CD4-positive, alpha-beta T cell treated with Interleukin-15 for 4 hours (primary cell): Measurements from ENCODE around the gene MME.
"Not testable (repeated sequence)": the region's sequence is repeated elsewhere in the genome, so short reads cannot be mapped to it uniquely, and the experiment has no call there.

Experiments used
- DNase-seq: peaks from one replicate; pipeline ENCODE4 v3.0.0-alpha.2; 2020; ENCODE audit warnings: low spot score

The MME gene

GRCh38 chr3:155084567-155084966 is 4.4 kb downstream of the MME start:
- DNase-seq: no peak

DNA sequence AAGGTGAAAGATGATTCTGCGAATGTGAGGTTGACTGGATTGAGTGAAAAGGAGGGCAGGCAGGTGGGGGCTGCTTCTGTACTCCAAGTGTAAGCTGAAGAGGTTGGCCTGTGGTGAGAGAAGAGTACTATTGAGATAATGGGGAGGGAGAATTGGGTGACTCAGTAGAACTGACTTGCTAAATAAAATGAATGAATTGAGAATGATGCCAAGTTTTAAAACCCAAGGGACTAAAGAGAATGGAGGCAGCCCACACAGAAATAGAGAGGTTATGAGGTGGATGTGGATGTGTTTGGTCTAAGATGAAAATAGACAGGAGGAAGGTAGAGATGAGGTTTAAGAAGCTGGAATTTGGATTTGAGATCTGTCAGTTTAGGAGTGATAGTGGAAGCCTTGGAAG is 5.9 kb downstream of the MME start:
- no peak for DNase-seq

GRCh38 chr3:155088706-155089345 is 8.7 kb downstream of the MME start:
- no peak for DNase-seq

- no peak for DNase-seq
These were observed 9.4 kb downstream of the MME start for GRCh38 chr3:155089495-155089894.

GRCh38 chr3:155093261-155093660 is 13.1 kb downstream of the MME start:
- DNase-seq: no peak

GRCh38 chr3:155096303-155097008 is 16.3 kb downstream of the MME start:
- DNase-seq: no peak

DNA sequence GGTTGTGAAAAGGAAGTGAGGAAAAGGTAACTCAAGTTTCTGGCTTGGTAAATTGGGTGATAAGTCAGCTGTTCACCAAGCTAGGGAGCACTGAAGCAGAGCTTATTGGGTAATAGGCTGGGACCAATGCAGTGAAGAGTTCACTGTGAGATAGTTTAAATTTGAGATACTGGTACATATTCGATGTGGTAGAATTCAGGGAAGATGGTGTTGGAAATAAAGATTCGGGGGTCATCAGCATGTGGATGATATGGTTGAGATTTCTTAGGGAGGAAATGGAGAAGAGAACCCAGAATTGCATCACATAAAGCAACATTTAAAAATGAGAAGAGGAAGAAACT is 16.9 kb downstream of the MME start:
- no peak for DNase-seq

DNA sequence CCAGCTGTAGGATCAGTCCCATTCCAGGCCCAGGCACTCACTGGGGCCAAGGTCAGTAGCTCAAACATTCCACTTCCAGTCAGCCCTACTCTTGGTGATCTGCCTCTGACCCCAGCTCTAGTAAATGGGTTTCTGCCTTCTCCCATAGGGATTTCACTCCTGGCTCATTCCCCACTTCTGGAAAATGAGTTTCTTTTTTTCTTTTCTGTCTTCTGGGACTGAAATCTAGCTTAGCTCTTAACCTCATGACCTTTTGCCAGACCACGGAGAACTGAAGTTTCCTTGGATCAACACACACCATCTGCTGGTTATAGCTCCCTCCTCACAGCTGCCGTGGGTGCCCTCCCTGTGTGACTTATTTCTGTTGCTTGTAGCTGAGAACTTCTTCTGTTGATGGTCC is 21.3 kb downstream of the MME start:
- no peak for DNase-seq

DNA sequence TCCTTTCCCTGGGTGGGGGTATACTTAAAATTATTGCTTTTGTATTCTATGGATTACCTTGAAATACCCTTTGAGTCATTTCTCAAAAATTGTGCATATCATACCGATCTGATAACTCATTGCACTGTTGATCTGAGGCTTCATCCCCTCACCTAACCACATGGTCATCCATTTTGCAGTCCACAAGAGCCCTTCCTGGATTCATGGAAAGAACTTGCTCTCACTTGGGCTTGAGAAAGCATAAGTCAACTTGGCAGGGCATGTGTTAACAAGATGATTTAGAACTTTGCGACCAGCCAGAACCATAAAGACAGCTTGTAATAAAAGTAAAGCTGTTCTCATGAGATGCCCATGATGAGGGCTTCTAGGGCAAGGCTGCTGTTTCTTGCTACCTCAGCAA is 22.2 kb downstream of the MME start:
- DNase-seq: no peak

- no peak for DNase-seq
These were observed 23.6 kb downstream of the MME start for GRCh38 chr3:155103686-155104085.

DNA sequence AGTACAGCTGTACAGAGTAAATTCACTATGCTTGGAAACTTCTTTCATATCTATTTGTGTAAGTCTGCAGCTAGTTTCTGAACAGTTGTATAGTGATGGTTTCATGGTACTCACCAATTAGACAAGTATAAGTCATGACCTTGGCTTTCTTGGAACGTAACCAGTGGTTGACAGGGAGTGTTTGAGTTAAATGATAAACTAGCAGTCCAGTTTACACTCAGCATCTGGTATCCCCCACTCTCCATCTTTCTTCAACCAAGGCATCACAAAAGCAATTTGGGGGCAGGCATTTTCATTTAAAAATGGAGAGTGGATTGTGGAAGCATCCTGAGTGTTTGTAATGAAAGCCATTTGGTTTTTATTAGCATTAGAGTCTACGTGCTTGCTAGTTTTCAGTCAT is 26.0 kb downstream of the MME start:
- DNase-seq: no peak

- no peak for DNase-seq
These were observed 29.9 kb downstream of the MME start for GRCh38 chr3:155110022-155110421.

DNA sequence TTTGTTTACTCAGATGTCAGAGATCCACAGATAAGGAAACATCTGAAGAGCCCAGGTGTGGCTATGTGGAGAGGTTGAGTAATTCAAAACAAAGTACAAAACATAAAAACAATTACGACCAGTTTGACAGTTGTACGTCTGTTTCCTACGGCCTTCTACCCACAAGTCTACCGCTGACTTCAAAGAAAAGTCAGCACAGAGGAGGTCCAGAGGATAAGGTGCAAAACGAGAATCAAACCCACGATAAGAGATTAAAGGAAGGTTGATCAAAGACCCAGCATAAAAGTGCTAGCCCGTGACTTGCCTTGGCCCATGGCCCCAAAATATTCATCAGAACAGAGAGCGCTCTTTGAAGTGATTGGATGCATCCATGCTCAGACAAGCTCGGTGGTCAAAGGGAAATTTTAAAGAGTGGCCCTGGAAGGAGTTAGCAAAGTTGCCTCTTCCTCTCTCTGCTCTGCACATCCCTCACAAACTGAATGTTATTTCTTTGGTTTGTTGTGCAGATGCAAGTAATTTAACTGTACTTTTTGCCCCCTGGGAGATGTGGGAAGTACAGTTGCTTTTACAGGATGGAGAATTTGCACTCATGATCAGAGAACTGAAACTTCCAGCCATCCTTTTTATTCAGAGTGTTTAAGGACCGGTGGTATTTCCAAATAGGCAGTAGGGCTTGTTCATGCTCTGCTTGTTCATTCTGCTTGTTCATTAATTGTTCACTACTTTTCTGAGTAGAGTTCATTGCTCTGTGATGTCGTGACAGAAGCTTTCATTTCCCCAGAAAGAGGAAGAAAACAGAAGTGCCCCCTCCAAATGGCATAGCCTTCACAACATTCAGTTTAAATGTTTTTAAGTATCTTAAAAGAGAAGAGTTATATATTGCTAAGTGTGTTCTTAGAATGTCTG is 31.1 kb downstream of the MME start:
- DNase-seq: no peak

DNA sequence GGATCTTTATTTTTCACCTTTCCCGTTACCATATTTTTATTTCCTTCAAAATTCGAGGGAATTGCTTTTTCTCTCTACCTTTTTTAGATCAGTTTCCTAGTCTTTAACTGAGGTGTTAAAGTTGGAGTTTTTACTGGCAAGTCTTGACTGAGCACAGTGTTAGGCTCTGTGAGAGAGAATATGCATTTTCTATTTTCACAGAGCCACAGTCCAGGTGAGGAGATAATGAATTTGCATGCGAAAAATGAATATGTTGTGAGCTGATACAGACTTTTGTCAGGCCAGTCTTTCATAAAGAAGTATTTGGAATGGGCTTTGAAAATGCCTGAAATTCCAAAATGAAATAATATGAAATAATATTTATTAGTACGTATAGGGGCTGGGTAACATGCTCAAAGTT is 31.9 kb downstream of the MME start:
- no peak for DNase-seq

DNA sequence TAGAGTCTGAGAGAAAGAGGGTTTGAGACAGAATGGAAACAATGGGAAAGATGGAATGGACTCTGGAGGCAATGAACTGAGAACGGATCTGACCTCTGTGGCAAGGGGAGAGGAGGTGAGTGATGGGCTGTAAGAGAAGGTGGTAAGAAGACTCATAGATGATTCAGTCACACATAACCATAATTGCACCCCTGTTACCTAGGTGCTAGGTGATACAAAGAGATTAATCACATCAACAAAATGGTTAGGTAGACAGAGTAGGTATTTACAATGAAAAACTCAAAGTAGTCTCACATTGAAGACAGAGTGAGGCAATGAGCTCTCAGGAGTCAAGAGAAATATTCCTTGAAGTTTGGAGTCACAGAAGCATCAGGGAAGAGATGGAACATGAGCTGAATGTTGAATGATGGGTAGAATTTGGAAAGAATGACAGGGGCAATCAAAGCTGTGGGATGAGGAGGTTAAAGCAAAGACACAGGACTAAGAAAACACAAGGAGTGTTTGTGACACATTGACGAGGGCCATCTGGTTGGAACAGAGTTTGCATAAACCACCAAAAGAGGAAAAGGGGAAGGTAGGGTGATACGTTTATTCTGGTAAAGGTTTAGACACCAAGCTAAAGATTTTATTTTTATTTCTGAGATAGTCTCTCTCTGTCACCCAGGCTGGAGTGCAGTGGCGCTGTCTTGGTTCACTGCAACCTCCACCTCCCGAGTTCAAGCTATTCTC is 32.7 kb downstream of the MME start:
- DNase-seq: no peak

- not testable (repeated sequence) for DNase-seq
These were observed 44.6 kb downstream of the MME start for GRCh38 chr3:155124745-155125144.

- DNase-seq: no peak
These were observed 49.3 kb downstream of the MME start for GRCh38 chr3:155129396-155129795.

- no peak for DNase-seq
These were observed 49.9 kb downstream of the MME start for GRCh38 chr3:155130001-155130400.

GRCh38 chr3:155131104-155131503 is 51.0 kb downstream of the MME start:
- DNase-seq: no peak

- DNase-seq: not testable (repeated sequence)
These were observed 54.2 kb downstream of the MME start for GRCh38 chr3:155134311-155134710.

GRCh38 chr3:155135003-155135402 is 54.9 kb downstream of the MME start:
- DNase-seq: no peak

DNA sequence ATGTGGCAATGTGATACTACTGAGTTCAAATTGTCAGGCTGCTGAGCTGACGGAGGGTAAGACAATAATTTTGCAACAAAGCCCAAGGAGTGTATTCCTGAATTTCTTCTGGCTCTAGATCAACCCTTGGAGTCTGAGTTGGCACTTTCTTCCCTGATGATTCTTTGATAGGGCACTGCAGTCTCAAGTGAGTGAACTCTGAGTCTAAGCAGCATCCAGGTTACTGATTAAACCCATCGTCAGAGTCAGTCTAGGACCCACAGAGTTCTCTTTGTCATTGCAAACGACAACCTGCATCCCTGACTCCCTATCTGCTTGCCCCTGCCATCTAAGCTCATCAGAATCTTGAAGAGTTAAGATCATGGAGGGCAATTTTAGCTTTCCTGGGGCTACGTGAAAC is 58.6 kb downstream of the MME start:
- no peak for DNase-seq
